MCF 10A (cell line): Measurements from ENCODE around the gene ABCB11. TPM values are rescaled to one million over a fixed set of nuclear protein-coding genes. Genes with fewer than 3 reads are reported as not detected.

Experiments
- BruUV-seq: library from RNA; stranded (reverse); fragments of 400-500 nt; replicated peaks from 2 replicates; lab custom pipeline; 2021; lab: Mats Ljungman, UMichigan
- CTCF ChIA-PET: fragments of 300-600 bp; sonication (Branson Sonifier 250); formaldehyde crosslinking; extraction: SDS; loops from one replicate; lab custom pipeline; 2021; ENCODE audit warnings: antibody characterized with exemption, inconsistent platforms; lab: Yijun Ruan, JAX
- POLR2A ChIA-PET: fragments of 300-600, 350-650 bp; sonication (Branson Sonifier 250); formaldehyde crosslinking; extraction: SDS; loops from one replicate; lab custom pipeline; 2020; ENCODE audit warnings: antibody characterized with exemption, inconsistent platforms; lab: Yijun Ruan, JAX
- DNase-seq: peaks from one replicate; pipeline ENCODE4 v3.0.0-alpha.2; 2018; ENCODE audit not compliant: unreplicated experiment
- H3K27ac Mint-ChIP-seq: one replicate; pipeline ENCODE4 v1.8.0; 2022; ENCODE audit warnings: mild to moderate bottlenecking, low read depth, mixed read lengths; ENCODE audit not compliant: unreplicated experiment
- H3K27me3 Mint-ChIP-seq: one replicate; pipeline ENCODE4 v1.8.0; 2022; ENCODE audit warnings: mixed read lengths; ENCODE audit not compliant: insufficient read depth, unreplicated experiment
- H3K36me3 Mint-ChIP-seq: one replicate; pipeline ENCODE4 v1.8.0; 2022; ENCODE audit warnings: mild to moderate bottlenecking, moderate library complexity, mixed read lengths; ENCODE audit not compliant: insufficient read depth, unreplicated experiment
- H3K4me1 Mint-ChIP-seq: one replicate; pipeline ENCODE4 v1.8.0; 2022; ENCODE audit warnings: mixed read lengths; ENCODE audit not compliant: insufficient read depth, unreplicated experiment
- H3K4me3 Mint-ChIP-seq: one replicate; pipeline ENCODE4 v1.8.0; 2022; ENCODE audit warnings: mild to moderate bottlenecking, moderate library complexity, mixed read lengths; ENCODE audit not compliant: unreplicated experiment
- H3K9me3 Mint-ChIP-seq: one replicate; pipeline ENCODE4 v1.8.0; 2022; ENCODE audit warnings: mixed read lengths; ENCODE audit not compliant: unreplicated experiment
- CTCF ChIP-seq: fragments of 200-600 bp; IDR thresholded peaks from one replicate; pipeline ENCODE4 v1.8.0; 2022; ENCODE audit warnings: antibody characterized with exemption, mild to moderate bottlenecking; ENCODE audit not compliant: unreplicated experiment
- intact Hi-C: fragments of 100-400 bp; cut with micrococcal nuclease; formaldehyde crosslinking; loops from 2 replicates; pipeline ENCODE4 v1.14.1; 2022
- total RNA-seq: library from RNA; stranded (reverse); gene quantifications from 2 replicates; pipeline ENCODE4 v1.2.3, GENCODE V29; 2022

The ABCB11 gene
- total RNA-seq, 1 experiment from 2014 or later: not detected

DNA sequence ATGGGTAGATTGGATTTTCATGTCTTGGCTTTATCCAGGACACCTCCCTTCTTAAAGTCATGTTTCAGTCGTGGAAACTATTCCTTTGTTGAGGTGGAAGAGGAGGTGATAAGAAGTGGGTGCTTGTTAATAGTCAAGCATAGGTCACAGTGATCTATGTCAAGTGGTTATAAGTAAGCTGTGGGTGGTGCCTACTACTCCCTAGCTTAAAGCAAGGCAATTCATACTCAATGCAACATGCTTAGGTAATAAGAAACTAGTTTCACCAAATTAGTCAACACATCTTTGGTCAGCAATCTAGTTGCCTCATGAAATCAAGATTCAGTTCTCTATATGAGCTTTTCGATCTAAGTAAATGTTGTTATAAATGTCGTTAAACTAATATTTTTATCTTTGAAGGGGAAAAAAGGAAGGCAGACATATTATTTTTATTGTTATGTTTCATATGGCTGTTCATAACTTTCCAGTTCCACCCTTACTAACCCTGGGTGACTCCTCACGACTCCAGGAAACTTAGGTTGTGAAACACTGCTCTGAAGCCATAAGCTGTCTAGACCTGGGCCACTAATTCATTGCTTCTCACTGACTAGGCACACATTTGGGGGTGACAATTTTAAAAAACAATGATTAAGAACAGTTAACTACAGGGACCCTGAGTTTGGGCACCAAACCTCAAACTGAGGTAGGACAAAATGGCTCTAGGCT lies 5.8 kb upstream of the ABCB11 start:
- no peak overlapping the region for H3K4me3 Mint-ChIP-seq
- peaks cover 11% of the 10 kb centered on the region for H3K4me1 Mint-ChIP-seq
- no peaks in the 10 kb centered on the region for H3K36me3 Mint-ChIP-seq
- intact Hi-C loops: no loop called here
- ChIA-PET POLR2A (interaction anchor here (1.1 to 1.2 kb wide), 2 partner anchors 17 to 58 kb away, joined by 3 to 6 read pairs; no protein-coding TSS in a partner anchor), CTCF (interaction anchor here (1.0 kb wide), 1 partner anchor 11 kb away, joined by 5 read pairs; no protein-coding TSS in a partner anchor)
- DNase-seq: no peak
- BruUV-seq: no TSS peak
- H3K27ac Mint-ChIP-seq: no peak overlapping the region
- H3K9me3 Mint-ChIP-seq: peaks cover 4% of the 10 kb centered on the region
- no peak for TF ChIP-seq CTCF
- H3K27me3 Mint-ChIP-seq: no peaks in the 10 kb centered on the region

DNA sequence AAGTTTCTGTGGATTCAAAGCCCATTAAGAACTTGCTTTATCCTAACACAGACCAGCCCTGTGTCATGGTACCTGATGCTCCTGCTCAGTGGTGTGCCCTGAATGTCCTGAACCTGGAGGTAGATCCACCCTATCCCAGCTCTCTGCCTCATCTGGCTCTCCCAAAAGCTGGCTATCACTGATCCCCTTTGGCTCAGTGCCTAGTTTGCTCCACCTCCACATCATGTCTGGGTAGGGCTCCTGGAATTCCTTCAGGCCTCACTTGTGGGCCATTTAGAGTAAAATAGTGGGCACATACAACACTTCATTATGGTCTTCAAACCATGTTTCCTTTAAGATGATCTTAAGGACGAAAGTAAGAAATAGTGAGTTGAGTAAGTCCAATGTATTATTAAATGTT lies 4.8 kb upstream of the ABCB11 start:
- Mint-ChIP-seq H3K9me3 (no peaks in the 10 kb centered on the region), H3K4me1 (peaks cover 11% of the 10 kb centered on the region), H3K36me3 (no peaks in the 10 kb centered on the region), H3K27me3 (no peaks in the 10 kb centered on the region), H3K4me3 (no peak overlapping the region), H3K27ac (no peak overlapping the region)
- DNase-seq: no peak
- no TSS peak for BruUV-seq
- intact Hi-C loops: no loop called here
- POLR2A ChIA-PET: interaction anchor here (1.1 kb wide), 1 partner anchor 18 kb away, joined by 3 read pairs; no protein-coding TSS in a partner anchor
- CTCF ChIA-PET: no interaction called here
- no peak for TF ChIP-seq CTCF

- peaks cover 11% of the 10 kb centered on the region for H3K4me1 Mint-ChIP-seq
- ChIA-PET POLR2A (no interaction called here), CTCF (interaction anchor here (1.0 kb wide), 1 partner anchor 65 kb away, joined by 3 read pairs; no protein-coding TSS in a partner anchor)
- intact Hi-C loops: no loop called here
- no peaks in the 10 kb centered on the region for H3K9me3 Mint-ChIP-seq
- no peak overlapping the region for H3K4me3 Mint-ChIP-seq
- H3K27me3 Mint-ChIP-seq: no peaks in the 10 kb centered on the region
- no peak for TF ChIP-seq CTCF
- DNase-seq: no peak
- H3K27ac Mint-ChIP-seq: no peak overlapping the region
- H3K36me3 Mint-ChIP-seq: no peaks in the 10 kb centered on the region
- no TSS peak for BruUV-seq
Observed at GRCh38 chr2:169034984-169035544, 3.9 kb upstream of the ABCB11 start.

DNA sequence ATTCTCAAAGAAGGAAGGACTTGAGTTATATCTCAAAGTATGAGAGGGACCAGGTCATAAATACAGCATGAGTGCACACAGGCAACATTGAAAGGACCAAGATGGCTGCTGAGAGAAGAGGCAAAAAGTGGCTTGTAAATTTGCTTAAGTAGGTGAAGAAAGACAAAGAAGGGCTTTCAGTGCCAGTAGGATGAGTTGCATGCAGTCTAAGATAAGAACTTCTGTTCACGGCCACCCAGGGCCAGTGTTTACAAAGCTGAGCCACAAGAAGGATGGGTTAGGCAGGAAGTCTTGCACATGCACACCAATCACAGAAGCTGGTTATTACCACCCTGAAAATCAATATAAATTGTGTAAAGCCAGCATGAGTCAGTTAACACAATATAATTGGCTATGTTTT lies 3.1 kb upstream of the ABCB11 start:
- H3K27ac Mint-ChIP-seq: no peak overlapping the region

More for the DNA sequence above, 3.1 kb upstream of the ABCB11 start:
- intact Hi-C loops: no loop called here
- CTCF ChIA-PET: interaction anchor here (1.0 kb wide), 2 partner anchors 42 to 65 kb away, joined by 3 read pairs; no protein-coding TSS in a partner anchor
- no peaks in the 10 kb centered on the region for H3K9me3 Mint-ChIP-seq
- no peaks in the 10 kb centered on the region for H3K27me3 Mint-ChIP-seq
- no peak overlapping the region for H3K4me3 Mint-ChIP-seq
- peaks cover 11% of the 10 kb centered on the region for H3K4me1 Mint-ChIP-seq
- H3K36me3 Mint-ChIP-seq: no peaks in the 10 kb centered on the region
- no peak for DNase-seq
- BruUV-seq: no TSS peak
- POLR2A ChIA-PET: interaction anchor here (1.3 kb wide), 1 partner anchor 11 kb away, joined by 4 read pairs; no protein-coding TSS in a partner anchor
- TF ChIP-seq CTCF: no peak
